ENCODE data around the gene SASS6. TPM values are rescaled to one million over a fixed set of nuclear protein-coding genes. Genes with fewer than 3 reads are reported as not detected.
A peak's percentile ranks its signal among the peaks of the same experiment; 100 is the strongest.

Gene SASS6
- total RNA-seq, 6 experiments from 2014 or later: 2.8 to 4.8 (median 4.2) TPM

GRCh38 chr1:100036718-100037655, 95.7 kb downstream of the SASS6 start:
- TF ChIP-seq, protein P1, sequence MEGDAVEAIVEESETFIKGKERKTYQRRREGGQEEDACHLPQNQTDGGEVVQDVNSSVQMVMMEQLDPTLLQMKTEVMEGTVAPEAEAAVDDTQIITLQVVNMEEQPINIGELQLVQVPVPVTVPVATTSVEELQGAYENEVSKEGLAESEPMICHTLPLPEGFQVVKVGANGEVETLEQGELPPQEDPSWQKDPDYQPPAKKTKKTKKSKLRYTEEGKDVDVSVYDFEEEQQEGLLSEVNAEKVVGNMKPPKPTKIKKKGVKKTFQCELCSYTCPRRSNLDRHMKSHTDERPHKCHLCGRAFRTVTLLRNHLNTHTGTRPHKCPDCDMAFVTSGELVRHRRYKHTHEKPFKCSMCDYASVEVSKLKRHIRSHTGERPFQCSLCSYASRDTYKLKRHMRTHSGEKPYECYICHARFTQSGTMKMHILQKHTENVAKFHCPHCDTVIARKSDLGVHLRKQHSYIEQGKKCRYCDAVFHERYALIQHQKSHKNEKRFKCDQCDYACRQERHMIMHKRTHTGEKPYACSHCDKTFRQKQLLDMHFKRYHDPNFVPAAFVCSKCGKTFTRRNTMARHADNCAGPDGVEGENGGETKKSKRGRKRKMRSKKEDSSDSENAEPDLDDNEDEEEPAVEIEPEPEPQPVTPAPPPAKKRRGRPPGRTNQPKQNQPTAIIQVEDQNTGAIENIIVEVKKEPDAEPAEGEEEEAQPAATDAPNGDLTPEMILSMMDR (IDR thresholded peaks at IDR 0.05): no peak
- peak overlapping the region; percentile 100 for H3K27ac Mint-ChIP-seq
- DNase-seq: peak; percentile 30

DNA sequence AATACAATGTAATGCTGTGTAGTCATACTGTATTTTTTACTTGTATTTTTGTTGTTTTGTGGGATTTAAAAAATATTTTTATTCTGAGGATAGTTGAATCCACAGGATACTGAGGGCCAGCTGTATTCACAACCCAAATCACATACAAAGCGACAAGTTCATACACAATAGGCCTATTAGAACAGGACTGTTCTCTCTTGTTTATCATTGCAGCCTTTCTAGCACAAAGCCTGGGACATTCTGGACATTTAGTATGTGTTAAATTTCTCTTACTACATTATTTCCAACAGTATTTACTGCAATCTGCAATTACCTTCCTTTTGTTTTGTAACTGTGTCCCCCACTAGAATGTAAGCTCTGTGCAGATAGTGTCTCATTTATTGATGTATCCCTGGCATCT, 97.5 kb downstream of the SASS6 start:
- Mint-ChIP-seq H3K9me3 (no peaks in the 10 kb centered on the region), H3K36me3 (ENCODE audit: low read depth) (peaks cover 19% of the 10 kb centered on the region), H3K4me1 (ENCODE audit: low read depth) (peaks cover 30% of the 10 kb centered on the region), H3K27me3 (ENCODE audit: insufficient read depth) (no peaks in the 10 kb centered on the region; the same call in 1 of the 2 replicates), H3K4me3 (no peak overlapping the region), H3K27ac (peak overlapping the region; percentile 38; the same call in 1 of the 2 replicates)
- TF ChIP-seq, protein P1 (IDR thresholded peaks at IDR 0.05): no peak
- DNase-seq: no peak

More at GRCh38 chr1:100036718-100037655, 95.7 kb downstream of the SASS6 start:
- peaks cover 38% of the 10 kb centered on the region for H3K4me1 Mint-ChIP-seq (ENCODE audit: low read depth)
- peak overlapping the region; percentile 100 for H3K4me3 Mint-ChIP-seq
- no peaks in the 10 kb centered on the region; the same call in 1 of the 2 replicates for H3K27me3 Mint-ChIP-seq (ENCODE audit: insufficient read depth)
- H3K36me3 Mint-ChIP-seq (ENCODE audit: low read depth): peaks cover 19% of the 10 kb centered on the region
- H3K9me3 Mint-ChIP-seq: no peaks in the 10 kb centered on the region

GRCh38 chr1:100034470-100034869, 98.3 kb downstream of the SASS6 start:
- Mint-ChIP-seq H3K4me3 (no peak overlapping the region), H3K36me3 (ENCODE audit: low read depth) (peaks cover 15% of the 10 kb centered on the region), H3K4me1 (ENCODE audit: low read depth) (peaks cover 23% of the 10 kb centered on the region), H3K27me3 (ENCODE audit: insufficient read depth) (no peaks in the 10 kb centered on the region; the same call in 1 of the 2 replicates), H3K9me3 (no peaks in the 10 kb centered on the region), H3K27ac (no peak overlapping the region)
- TF ChIP-seq, protein P1 (IDR thresholded peaks at IDR 0.05): peak; percentile 62
- DNase-seq: no peak

Other genes with a start within 250 kb of the SASS6 start
- 10 to 100 TPM; 16.4 to 30.8 (median 25.2) TPM for gene SLC35A3, start 162.9 kb downstream of the SASS6 start, total RNA-seq (2021; fragmentation: NEBNext Ultra II Directional; extraction: Animal tissue kit (Norgen Biotek cat#: 25700))
- gene TRMT13, start 233 bp upstream of the SASS6 start, total RNA-seq (2021; fragmentation: NEBNext Ultra II Directional; extraction: Animal tissue kit (Norgen Biotek cat#: 25700)): 10 to 100 TPM in 5 of 6 experiments, 1 to 10 TPM in 1; 9.9 to 13.0 (median 12.0) TPM
- gene LRRC39, start 45.3 kb upstream of the SASS6 start, total RNA-seq (2021; fragmentation: NEBNext Ultra II Directional; extraction: Animal tissue kit (Norgen Biotek cat#: 25700)): under 1 TPM in 4 of 6 experiments, not detected in 2; 0.14 to 0.23 (median 0.15) TPM
- gene DBT, start 116.9 kb upstream of the SASS6 start, total RNA-seq (2021; fragmentation: NEBNext Ultra II Directional; extraction: Animal tissue kit (Norgen Biotek cat#: 25700)): 10 to 100 TPM in 3 of 6 experiments, 1 to 10 TPM in 3; 8.6 to 12.3 (median 10.2) TPM
- 10 to 100 TPM; 47.4 to 55.7 (median 53.2) TPM for gene RTCA, start 133.3 kb upstream of the SASS6 start, total RNA-seq (2021; fragmentation: NEBNext Ultra II Directional; extraction: Animal tissue kit (Norgen Biotek cat#: 25700))
- gene CDC14A, start 219.6 kb upstream of the SASS6 start, total RNA-seq (2021; fragmentation: NEBNext Ultra II Directional; extraction: Animal tissue kit (Norgen Biotek cat#: 25700)): 1 to 10 TPM; 2.4 to 5.1 (median 3.0) TPM